Neural cell (in vitro differentiated cells): ENCODE data around the gene HDAC11. TPM values are rescaled to one million over a fixed set of nuclear protein-coding genes. Genes with fewer than 3 reads are reported as not detected.

Source experiments
- H2AFZ ChIP-seq: fragments of 200-600, 300-800 bp; sonication (generic), shearing (Covaris generic); 2 replicates; pipeline ENCODE4 v1.6.0; 2014; ENCODE audit warnings: low read depth, mild to moderate bottlenecking, antibody characterized with exemption, low read length, moderate library complexity
- H3F3A ChIP-seq: fragments of 200-600 bp; shearing (Covaris generic); 2 replicates; pipeline ENCODE4 v1.6.1; 2016; ENCODE audit warnings: mild to moderate bottlenecking, moderate library complexity, mixed read lengths, antibody characterized with exemption, low read length; ENCODE audit not compliant: insufficient read depth, poor library complexity, severe bottlenecking
- H3K27ac ChIP-seq: fragments of 200-600, 300-800 bp; sonication (generic), shearing (Covaris generic); 2 replicates; pipeline ENCODE4 v1.5.1; 2014; ENCODE audit warnings: mild to moderate bottlenecking, low read length, moderate library complexity
- H3K27me3 ChIP-seq: fragments of 300-800, 200-600 bp; sonication (generic), shearing (Covaris generic); 2 replicates; pipeline ENCODE4 v1.6.0; 2014; ENCODE audit warnings: mild to moderate bottlenecking, low read depth, low read length, moderate library complexity; ENCODE audit not compliant: insufficient read depth
- H3K36me3 ChIP-seq: fragments of 300-800, 200-600 bp; sonication (generic), shearing (Covaris generic); 2 replicates; pipeline ENCODE4 v1.5.1; 2014; ENCODE audit warnings: mild to moderate bottlenecking, antibody characterized with exemption, low read length, moderate library complexity; ENCODE audit not compliant: insufficient read depth
- H3K4me2 ChIP-seq: fragments of 300-800, 200-600 bp; sonication (generic), shearing (Covaris generic); 2 replicates; pipeline ENCODE4 v1.6.0; 2014; ENCODE audit warnings: mild to moderate bottlenecking, low read length
- H3K4me3 ChIP-seq: fragments of 300-800, 200-600 bp; sonication (generic), shearing (Covaris generic); 2 replicates; pipeline ENCODE4 v1.5.1; 2014; ENCODE audit warnings: mild to moderate bottlenecking, low read length, moderate library complexity
- H3K79me2 ChIP-seq: fragments of 200-600 bp; shearing (Covaris generic); replicated peaks from 2 replicates; pipeline ENCODE4 v1.6.0; 2014; ENCODE audit warnings: mild to moderate bottlenecking, low read length, moderate library complexity; ENCODE audit not compliant: insufficient read depth
- H3K9ac ChIP-seq: fragments of 300-800, 200-600 bp; sonication (generic), shearing (Covaris generic); 2 replicates; pipeline ENCODE4 v1.6.1; 2016; ENCODE audit warnings: mild to moderate bottlenecking, low read length, mixed read lengths
- H3K9me2 ChIP-seq: fragments of 200-600 bp; shearing (Covaris generic); 2 replicates; pipeline ENCODE4 v1.6.1; 2016; ENCODE audit warnings: mild to moderate bottlenecking, low read length, mixed read lengths; ENCODE audit not compliant: insufficient read depth
- H3K9me3 ChIP-seq: fragments of 200-600, 300-800 bp; sonication (generic), shearing (Covaris generic); 2 replicates; pipeline ENCODE4 v1.6.1; 2016; ENCODE audit warnings: mild to moderate bottlenecking, mixed run types, low read length, moderate library complexity, mixed read lengths
- H4K20me1 ChIP-seq: fragments of 200-600 bp; shearing (Covaris generic); 2 replicates; pipeline ENCODE4 v1.6.1; 2016; ENCODE audit warnings: mild to moderate bottlenecking, mixed run types; ENCODE audit not compliant: insufficient read depth
- CTCF ChIP-seq: fragments of 450-650 bp; IDR thresholded peaks from 2 replicates; pipeline ENCODE4 v1.5.1; 2014; ENCODE audit warnings: antibody characterized with exemption, mild to moderate bottlenecking, moderate library complexity; ENCODE audit not compliant: poor library complexity, severe bottlenecking
- EP300 ChIP-seq: fragments of 450-650 bp; conservative IDR thresholded peaks from 2 replicates; pipeline ENCODE4 v1.6.1; 2014; ENCODE audit warnings: antibody characterized with exemption, mild to moderate bottlenecking, moderate library complexity; ENCODE audit not compliant: poor library complexity, severe bottlenecking
- EZH2 ChIP-seq: fragments of 200-600, 300-800 bp; shearing (Covaris generic), sonication (generic); IDR thresholded peaks from 2 replicates; pipeline ENCODE4 v1.6.1; 2014; ENCODE audit warnings: antibody characterized with exemption, low read length, borderline replicate concordance, mild to moderate bottlenecking; ENCODE audit not compliant: insufficient read depth, poor library complexity, severe bottlenecking
- MXI1 ChIP-seq: fragments of 450-650 bp; conservative IDR thresholded peaks from 2 replicates; pipeline ENCODE4 v1.6.1; 2014; ENCODE audit warnings: antibody characterized with exemption, mild to moderate bottlenecking; ENCODE audit not compliant: poor library complexity, severe bottlenecking
- POLR2AphosphoS5 ChIP-seq: IDR thresholded peaks from 2 replicates; pipeline ENCODE4 v1.6.1; 2012
- RAD21 ChIP-seq: fragments of 450-650 bp; conservative IDR thresholded peaks from 2 replicates; pipeline ENCODE4 v1.6.1; 2014; ENCODE audit warnings: antibody characterized with exemption, mild to moderate bottlenecking, moderate library complexity
- REST ChIP-seq: IDR thresholded peaks from 2 replicates; pipeline ENCODE4 v1.6.1; 2012; ENCODE audit warnings: borderline replicate concordance
- SMC3 ChIP-seq: fragments of 450-650 bp; conservative IDR thresholded peaks from 2 replicates; pipeline ENCODE4 v1.6.1; 2014; ENCODE audit warnings: antibody characterized with exemption, mild to moderate bottlenecking, moderate library complexity; ENCODE audit not compliant: poor library complexity
- TAF1 ChIP-seq: IDR thresholded peaks from 2 replicates; pipeline ENCODE4 v1.6.1; 2012; ENCODE audit warnings: low read depth
- polyA plus RNA-seq: library from polyadenylated mRNA; depleted of rRNA; stranded (reverse); fragments of >200 nt; gene quantifications from 2 replicates; pipeline ENCODE4 v1.2.3, GENCODE V29; 2014

The HDAC11 gene
- polyA plus RNA-seq, 1 donor from 2014 or later: 14.8 TPM

- H3K79me2 ChIP-seq: no peaks in the 10 kb centered on the region
- H2AFZ ChIP-seq: no peak overlapping the region
- TF ChIP-seq REST: no peak
- TF ChIP-seq POLR2AphosphoS5: no peak
- no peak for TF ChIP-seq EP300
- no peak for TF ChIP-seq CTCF
- no peak for TF ChIP-seq MXI1
- no peak for TF ChIP-seq SMC3
- no peak for TF ChIP-seq EZH2
- no peak for TF ChIP-seq RAD21
- TF ChIP-seq TAF1: no peak
- no peak overlapping the region for H3K9ac ChIP-seq
- H4K20me1 ChIP-seq: no peaks in the 10 kb centered on the region
- H3K4me3 ChIP-seq: no peak overlapping the region
- H3K4me2 ChIP-seq: no peak overlapping the region
- H3K27me3 ChIP-seq: no peaks in the 10 kb centered on the region
- H3K27ac ChIP-seq: no peak overlapping the region
- no peaks in the 10 kb centered on the region for H3K9me2 ChIP-seq
- no peaks in the 10 kb centered on the region for H3F3A ChIP-seq
- no peaks in the 10 kb centered on the region for H3K9me3 ChIP-seq
- no peaks in the 10 kb centered on the region for H3K36me3 ChIP-seq
Observed at GRCh38 chr3:13502791-13503060, 22.6 kb downstream of the HDAC11 start.

- TF ChIP-seq POLR2AphosphoS5: no peak
- TF ChIP-seq CTCF: no peak
- no peak for TF ChIP-seq EZH2
- no peak for TF ChIP-seq EP300
- TF ChIP-seq MXI1: no peak
- TF ChIP-seq TAF1: no peak
- TF ChIP-seq REST: no peak
- no peak for TF ChIP-seq SMC3
- no peak for TF ChIP-seq RAD21
- no peaks in the 10 kb centered on the region for H3K36me3 ChIP-seq
- H3K27me3 ChIP-seq: no peaks in the 10 kb centered on the region
- no peaks in the 10 kb centered on the region for H3K79me2 ChIP-seq
- no peaks in the 10 kb centered on the region for H3F3A ChIP-seq
- H3K9me3 ChIP-seq: no peaks in the 10 kb centered on the region
- no peak overlapping the region for H3K4me3 ChIP-seq
- no peak overlapping the region for H2AFZ ChIP-seq
- H3K9me2 ChIP-seq: no peaks in the 10 kb centered on the region
- no peak overlapping the region for H3K4me2 ChIP-seq
- H3K27ac ChIP-seq: no peak overlapping the region
- H3K9ac ChIP-seq: no peak overlapping the region
- no peaks in the 10 kb centered on the region for H4K20me1 ChIP-seq
Observed at GRCh38 chr3:13504161-13504831, 24.2 kb downstream of the HDAC11 start.
